WTC11 (cell line): ENCODE measurements around the gene SLC35E3.

ENCODE experiments used
- CTCF ChIP-seq: fragments of 200-600 bp; IDR thresholded peaks from 2 replicates; pipeline ENCODE4 v1.8.0; 2022; ENCODE audit warnings: antibody characterized with exemption
- FOXK1 ChIP-seq: sonication (generic); formaldehyde crosslinking; IDR thresholded peaks from 2 replicates; pipeline ENCODE4 v1.8.0; 2022; ENCODE audit warnings: mild to moderate bottlenecking, moderate library complexity, missing genetic modification reagents
- HMGXB4 ChIP-seq: sonication (generic); formaldehyde crosslinking; IDR thresholded peaks from 2 replicates; pipeline ENCODE4 v1.8.1; 2023; ENCODE audit warnings: mild to moderate bottlenecking, moderate library complexity, missing genetic modification reagents
- JUN ChIP-seq: sonication (generic); formaldehyde crosslinking; IDR thresholded peaks from 2 replicates; pipeline ENCODE4 v1.8.0; 2023; ENCODE audit warnings: mild to moderate bottlenecking, missing genetic modification reagents
- MAX ChIP-seq: sonication (generic); formaldehyde crosslinking; IDR thresholded peaks from 2 replicates; pipeline ENCODE4 v1.8.0; 2022; ENCODE audit warnings: mild to moderate bottlenecking, missing genetic modification reagents
- MXD4 ChIP-seq: fragments of 250-450 bp; sonication (Bioruptor Pico); IDR thresholded peaks from 2 replicates; pipeline ENCODE4 v1.8.0; 2021; ENCODE audit warnings: mild to moderate bottlenecking, moderate library complexity, borderline replicate concordance
- MYBL2 ChIP-seq: sonication (generic); formaldehyde crosslinking; IDR thresholded peaks from 2 replicates; pipeline ENCODE4 v1.8.1; 2023; ENCODE audit warnings: mild to moderate bottlenecking, moderate library complexity, missing genetic modification reagents
- NR2C2 ChIP-seq: sonication (generic); formaldehyde crosslinking; IDR thresholded peaks from 2 replicates; pipeline ENCODE4 v1.8.0; 2022; ENCODE audit warnings: mild to moderate bottlenecking, missing genetic modification reagents
- TF ChIP-seq, protein P1 (sequence below): sonication (generic); formaldehyde crosslinking; conservative IDR thresholded peaks from 2 replicates; pipeline ENCODE4 v1.8.1; 2022; ENCODE audit warnings: mild to moderate bottlenecking, missing genetic modification reagents
- TF ChIP-seq, protein P2 (sequence below): sonication (generic); formaldehyde crosslinking; IDR thresholded peaks from 2 replicates; pipeline ENCODE4 v1.8.0; 2022; ENCODE audit warnings: mild to moderate bottlenecking, missing genetic modification reagents

DNA sequence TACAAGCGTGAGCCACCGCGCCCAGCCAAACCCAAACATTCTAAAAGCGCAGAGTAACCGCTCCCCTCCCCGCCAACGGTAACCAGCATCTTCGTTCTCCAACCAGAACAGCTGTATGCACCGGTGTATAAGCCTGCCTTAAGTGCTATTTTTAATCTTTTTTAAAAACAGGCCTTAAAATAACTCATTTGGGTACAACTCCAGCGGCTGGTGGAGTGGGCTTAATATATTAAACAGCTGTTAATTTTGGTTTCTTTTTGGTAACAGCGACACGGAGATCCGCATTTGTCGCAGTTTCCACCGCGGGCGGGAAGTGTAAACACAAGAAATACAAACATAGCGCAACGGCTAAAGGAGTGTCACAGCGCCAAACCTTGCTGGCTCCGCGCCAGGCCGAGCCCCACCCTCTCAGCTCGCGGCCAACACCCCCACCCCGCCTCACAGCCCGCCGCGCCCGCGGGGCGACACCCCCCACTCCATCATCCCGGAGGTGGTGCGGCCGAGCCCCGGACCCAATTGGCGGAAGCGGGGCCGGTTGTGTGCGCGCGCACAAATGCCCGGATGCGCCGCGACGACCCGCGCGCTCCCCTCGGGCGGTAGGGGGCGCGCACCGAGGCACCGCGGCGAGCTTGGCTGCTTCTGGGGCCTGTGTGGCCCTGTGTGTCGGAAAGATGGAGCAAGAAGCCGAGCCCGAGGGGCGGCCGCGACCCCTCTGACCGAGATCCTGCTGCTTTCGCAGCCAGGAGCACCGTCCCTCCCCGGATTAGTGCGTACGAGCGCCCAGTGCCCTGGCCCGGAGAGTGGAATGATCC, 61.8 kb downstream of the SLC35E3 start, which contains the start of gene MDM2:
- TF ChIP-seq NR2C2 (CRISPR knock-in tag) (no peak), MXD4 (CRISPR knock-in tag) (no peak), MYBL2 (CRISPR knock-in tag) (peak; percentile 81), CTCF (peak; percentile 59), HMGXB4 (CRISPR knock-in tag) (peak; percentile 96), FOXK1 (CRISPR knock-in tag) (peak; percentile 93), MAX (peak; percentile 85), JUN (CRISPR knock-in tag) (no peak)
- TF ChIP-seq, protein P1, sequence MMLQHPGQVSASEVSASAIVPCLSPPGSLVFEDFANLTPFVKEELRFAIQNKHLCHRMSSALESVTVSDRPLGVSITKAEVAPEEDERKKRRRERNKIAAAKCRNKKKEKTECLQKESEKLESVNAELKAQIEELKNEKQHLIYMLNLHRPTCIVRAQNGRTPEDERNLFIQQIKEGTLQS (CRISPR knock-in tag) = no peak
- TF ChIP-seq, protein P2, sequence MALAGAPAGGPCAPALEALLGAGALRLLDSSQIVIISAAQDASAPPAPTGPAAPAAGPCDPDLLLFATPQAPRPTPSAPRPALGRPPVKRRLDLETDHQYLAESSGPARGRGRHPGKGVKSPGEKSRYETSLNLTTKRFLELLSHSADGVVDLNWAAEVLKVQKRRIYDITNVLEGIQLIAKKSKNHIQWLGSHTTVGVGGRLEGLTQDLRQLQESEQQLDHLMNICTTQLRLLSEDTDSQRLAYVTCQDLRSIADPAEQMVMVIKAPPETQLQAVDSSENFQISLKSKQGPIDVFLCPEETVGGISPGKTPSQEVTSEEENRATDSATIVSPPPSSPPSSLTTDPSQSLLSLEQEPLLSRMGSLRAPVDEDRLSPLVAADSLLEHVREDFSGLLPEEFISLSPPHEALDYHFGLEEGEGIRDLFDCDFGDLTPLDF (CRISPR knock-in tag) = 0 out of 2 replicates have a peak, but pooled peaks have one; percentile 14
